Stimulated activated CD4-positive, alpha-beta T cell treated with anti-CD3 and anti-CD28 coated beads, TNF-alpha, amount 100 ng/mL, for 1 hour (primary cell): ENCODE results near the gene LCLAT1.
"Not testable (repeated sequence)": the region's sequence is repeated elsewhere in the genome, so short reads cannot be mapped to it uniquely, and the experiment has no call there.

Source experiments
- DNase-seq, 3 donors: peaks; one replicate each; pipeline ENCODE4 v3.0.0-alpha.2; 2020; ENCODE audit warnings: low read depth in 3 of 3, low spot score in 1 of 3

The LCLAT1 gene

GRCh38 chr2:30583204-30583749 is 136.2 kb downstream of the LCLAT1 start:
- no peak for DNase-seq

DNA sequence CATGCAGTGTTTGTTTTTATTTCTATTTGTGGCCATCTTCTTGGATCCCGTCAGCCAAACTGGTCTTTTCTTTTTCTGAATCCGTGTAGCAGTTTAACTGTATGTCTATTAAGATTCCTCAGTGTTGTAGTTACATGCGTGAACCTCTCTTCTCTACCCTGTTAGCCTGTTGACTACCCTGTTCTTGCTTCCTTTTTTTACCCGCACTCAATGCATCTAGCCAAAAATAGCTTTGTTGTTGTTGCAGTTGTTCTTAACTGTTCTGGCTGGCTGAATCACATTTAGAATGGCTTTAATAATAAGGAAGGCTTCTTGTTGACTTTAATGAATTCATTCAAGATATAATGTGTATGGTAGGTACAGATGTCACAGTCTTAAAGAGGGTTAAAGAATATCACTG is 137.1 kb downstream of the LCLAT1 start:
- DNase-seq: no peak

GRCh38 chr2:30588994-30589393 is 141.9 kb downstream of the LCLAT1 start:
- no peak for DNase-seq

- DNase-seq: no peak
Observed at GRCh38 chr2:30590407-30590806, 143.4 kb downstream of the LCLAT1 start.

DNA sequence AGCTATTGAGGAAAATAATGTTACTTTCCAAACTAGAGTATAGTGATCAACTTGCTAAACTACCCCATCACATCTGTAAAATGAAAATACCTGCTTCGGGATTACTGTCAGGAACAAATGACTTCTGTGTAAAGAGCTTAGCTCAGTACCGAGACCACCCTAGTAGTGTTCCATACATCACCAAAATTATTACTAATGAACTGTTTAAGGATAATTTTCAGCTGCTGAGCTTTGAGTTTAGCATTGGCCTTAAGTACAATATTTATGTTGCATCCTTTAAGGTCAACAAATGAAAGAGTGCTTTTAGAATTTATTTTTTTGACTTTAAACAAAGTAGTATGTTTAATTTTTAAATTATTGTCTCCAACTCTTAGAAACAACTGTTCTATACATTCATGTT is 144.1 kb downstream of the LCLAT1 start:
- DNase-seq: no peak

DNA sequence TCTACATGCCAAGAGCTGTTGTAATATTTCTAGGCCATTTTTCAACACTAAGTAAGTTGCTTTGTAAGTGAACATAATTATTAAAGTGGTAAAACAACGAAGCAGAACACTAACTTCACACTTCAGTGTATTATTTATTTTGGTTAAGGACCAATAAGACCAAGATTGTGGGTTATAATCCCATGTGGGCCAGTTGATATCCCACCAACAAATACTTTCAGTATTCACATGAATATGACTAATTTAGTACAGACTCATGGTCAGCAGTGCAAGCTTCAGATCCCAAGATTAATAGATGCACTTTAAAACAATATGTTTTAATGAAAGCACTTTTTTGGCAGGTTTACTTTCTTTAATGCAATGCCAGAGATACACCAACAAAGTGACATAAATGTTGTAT is 154.3 kb downstream of the LCLAT1 start:
- no peak for DNase-seq

DNA sequence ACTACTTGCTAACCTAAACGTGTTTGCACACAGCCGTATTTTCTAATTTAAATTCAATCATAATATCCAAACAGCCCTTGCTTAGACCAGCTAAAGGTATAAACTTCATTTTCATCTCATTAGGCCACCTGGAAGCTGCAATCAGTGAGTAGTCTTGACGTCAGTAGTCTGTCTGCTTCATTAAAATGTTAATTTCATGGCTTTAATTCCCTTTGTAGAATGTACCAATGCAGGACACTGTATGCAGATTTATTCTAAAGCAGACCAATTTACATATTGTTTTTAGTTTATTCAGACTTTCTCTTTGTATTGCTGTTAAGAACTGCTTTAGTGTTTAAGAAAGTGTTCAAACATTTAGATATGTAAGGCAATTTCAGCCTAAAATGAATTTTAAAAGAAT is 158.2 kb downstream of the LCLAT1 start:
- no peak for DNase-seq

DNA sequence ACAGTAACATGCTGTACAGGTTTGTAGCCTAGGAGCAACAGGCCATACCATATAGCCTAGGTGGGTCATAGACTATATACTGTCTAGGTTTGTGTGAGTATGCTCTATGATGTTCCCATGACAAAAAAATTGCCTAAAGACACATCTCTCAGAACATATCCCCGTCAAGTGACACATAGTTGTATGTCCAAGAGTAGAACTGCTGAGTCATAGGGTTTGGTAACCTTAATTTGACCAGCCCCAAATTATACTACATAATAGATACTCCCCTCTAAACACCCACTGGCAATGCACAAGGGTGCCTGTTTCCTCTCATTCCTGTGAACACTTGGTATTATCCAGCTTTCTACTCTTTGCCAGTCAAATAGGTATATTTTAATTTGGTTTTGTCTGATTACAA is 161.6 kb downstream of the LCLAT1 start:
- DNase-seq: no peak

- DNase-seq: no peak
Observed at GRCh38 chr2:30611583-30611982, 164.5 kb downstream of the LCLAT1 start.

DNA sequence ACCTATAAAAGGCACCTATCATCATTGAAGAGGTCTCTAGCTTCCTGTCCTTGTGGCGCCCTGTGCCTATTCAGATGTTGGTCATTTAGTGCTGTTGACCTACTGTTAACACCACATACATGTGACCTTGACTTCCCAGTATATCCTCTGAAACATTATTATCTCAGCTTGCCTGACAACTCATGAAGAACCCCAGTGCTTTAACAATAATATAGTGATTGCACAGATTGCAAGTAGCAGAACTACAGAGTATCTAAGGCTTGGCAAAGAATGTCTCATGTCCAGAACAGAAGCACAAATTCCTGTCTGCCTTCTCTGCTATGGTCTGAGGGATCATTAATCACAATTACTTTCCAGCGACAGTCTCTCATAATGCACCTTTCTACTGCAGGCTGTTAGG is 165.3 kb downstream of the LCLAT1 start:
- DNase-seq: no peak

DNA sequence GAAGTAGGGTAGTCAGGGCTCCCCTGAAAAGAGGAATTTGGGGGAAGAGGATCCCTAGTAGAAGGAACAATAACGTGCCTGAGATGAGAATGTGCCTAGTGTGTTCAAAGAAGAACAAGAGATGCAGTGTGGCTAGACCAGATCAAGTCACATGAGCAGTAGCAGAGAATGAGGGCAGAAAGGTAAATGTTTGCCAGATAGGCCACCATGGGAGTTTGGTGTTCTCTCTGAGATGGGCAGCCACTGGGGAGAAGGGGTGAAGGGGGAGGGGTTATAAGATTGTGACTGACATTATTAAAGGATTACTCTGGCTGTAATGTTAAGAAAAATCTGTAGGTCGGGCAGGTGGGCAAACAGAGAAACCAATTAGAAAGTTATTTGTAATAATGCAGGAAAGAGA is 166.0 kb downstream of the LCLAT1 start:
- no peak for DNase-seq

DNA sequence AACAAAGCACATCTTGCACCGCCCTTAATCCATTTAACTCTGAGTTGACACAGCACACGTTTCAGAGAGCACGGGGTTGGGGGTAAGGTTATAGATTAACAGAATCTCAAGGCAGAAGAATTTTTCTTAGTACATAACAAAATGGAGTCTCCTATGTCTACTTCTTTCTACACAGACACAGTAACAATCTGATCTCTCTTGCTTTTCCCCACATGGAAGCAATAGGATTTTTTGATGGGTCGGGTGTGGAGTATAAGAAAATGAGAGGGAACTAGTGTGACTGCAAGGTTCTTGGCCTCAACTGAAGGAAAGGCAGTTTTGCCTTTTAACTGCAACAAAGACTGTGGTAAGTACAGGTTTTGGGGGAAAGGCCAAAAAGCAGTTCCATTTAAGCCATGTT is 167.2 kb downstream of the LCLAT1 start:
- DNase-seq: not testable (repeated sequence)

DNA sequence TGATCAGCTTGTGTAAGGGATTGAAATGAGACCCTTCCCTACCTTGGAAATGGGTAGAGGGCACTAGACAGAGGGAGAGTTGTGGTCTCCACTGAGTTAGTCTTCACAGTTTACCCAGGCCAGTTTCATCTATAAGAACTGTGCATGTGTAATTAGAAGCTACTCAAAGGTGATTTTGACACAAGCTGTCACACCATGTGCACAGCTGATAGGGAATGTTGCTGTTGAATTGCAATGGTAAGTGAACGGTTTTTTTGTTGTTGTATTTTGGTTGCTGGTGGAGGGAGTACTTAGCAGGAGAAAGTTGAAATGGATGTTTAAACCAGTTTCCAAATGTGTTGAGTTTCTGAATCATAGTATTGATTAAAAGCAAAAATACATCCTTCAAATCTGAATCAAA is 168.9 kb downstream of the LCLAT1 start:
- no peak for DNase-seq

GRCh38 chr2:30620102-30620501 is 173.1 kb downstream of the LCLAT1 start:
- DNase-seq: no peak

DNA sequence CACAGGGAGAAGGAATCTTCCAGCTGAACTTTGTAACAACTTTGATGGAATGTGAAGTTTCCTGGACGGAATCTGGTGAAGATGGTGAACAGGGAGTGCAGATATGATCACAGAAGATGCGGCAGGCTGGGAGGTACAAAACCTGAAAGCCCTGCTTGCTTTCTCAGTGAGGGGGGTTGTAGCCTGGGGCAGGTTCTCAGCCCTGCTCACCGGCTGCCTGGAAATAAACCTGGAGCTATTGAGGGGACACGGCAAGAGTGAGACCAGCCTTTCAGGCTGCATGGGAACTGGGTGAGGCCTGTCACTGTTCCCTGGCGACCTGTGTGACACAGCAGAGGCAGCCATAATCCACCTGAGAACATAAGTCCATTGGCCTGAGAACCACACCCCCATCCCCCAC is 174.8 kb downstream of the LCLAT1 start:
- no peak for DNase-seq

DNA sequence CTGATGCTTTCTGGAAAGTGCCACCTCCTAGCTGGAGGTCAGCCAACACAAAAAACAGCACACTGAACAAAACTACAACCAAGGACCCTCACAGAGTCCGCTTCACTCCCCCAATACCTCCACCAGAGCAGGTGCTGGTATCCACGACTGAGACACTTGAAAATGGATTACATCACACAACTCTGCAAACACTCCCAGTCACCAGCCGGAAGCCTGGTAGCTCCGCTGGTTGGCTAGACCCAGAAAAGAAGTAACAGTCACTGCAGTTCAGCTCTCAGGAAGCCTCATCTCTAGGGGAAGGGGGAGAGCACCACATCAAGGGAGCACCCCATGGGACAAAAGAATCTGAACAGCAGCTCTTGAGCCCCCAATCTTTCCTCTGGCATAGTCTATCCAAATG is 175.4 kb downstream of the LCLAT1 start:
- no peak for DNase-seq

DNA sequence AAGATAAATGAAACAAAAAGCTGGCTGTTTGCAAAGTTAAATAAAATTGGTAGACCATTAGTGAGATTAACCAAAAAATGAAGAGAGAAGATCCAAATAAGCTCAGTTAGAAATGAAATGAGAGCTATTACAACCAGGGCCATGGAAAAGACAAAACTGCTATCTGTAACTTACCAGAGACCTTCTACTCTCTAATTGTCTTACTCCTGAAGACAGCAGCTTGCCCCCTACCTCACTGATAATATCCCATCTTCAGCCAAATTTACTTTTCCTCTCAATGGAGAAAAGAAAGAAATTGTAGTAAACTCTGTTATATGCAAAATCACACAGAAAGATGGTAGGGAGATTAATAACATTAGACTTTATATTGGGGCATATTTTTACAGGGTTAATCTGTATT is 178.2 kb downstream of the LCLAT1 start:
- no peak for DNase-seq

GRCh38 chr2:30625701-30626100 is 178.7 kb downstream of the LCLAT1 start:
- no peak for DNase-seq

DNA sequence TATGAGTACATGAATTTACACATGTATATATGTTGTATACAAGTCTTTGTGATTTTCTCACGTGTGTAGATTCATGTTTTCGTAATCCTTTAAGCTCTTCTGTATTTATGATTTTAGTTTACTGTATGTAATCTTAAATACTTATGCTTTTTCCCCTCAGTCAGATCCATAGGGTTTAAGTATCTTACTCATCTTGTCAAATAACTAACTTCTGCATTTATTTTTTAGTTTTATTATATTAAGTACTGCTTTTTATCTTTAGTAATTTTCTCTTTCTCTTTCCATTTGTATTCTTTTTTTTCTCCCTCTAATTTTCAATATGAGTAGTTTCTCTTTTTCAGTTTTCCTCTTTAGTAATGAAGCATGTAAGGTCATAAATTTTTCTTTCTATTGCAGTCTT is 179.4 kb downstream of the LCLAT1 start:
- DNase-seq: no peak

DNA sequence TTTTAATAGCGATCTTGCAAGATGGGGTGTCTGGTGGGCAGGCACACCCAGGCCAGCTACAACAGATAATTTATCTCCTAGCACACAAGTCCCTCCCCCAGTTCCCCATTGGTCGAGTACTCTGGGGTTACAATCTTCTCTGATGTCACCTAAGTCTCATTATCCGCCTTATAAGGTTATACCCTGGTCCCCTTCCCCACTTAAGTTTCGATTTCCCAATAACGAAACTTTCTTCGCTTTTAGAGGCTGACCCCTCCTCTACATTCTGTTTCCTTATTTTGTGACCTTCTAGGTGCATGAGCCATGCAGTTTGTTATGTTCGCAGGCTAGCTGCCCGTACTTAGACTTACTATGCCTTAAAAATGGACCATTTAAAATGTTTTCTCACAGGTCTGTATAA is 180.1 kb downstream of the LCLAT1 start:
- DNase-seq: no peak

DNA sequence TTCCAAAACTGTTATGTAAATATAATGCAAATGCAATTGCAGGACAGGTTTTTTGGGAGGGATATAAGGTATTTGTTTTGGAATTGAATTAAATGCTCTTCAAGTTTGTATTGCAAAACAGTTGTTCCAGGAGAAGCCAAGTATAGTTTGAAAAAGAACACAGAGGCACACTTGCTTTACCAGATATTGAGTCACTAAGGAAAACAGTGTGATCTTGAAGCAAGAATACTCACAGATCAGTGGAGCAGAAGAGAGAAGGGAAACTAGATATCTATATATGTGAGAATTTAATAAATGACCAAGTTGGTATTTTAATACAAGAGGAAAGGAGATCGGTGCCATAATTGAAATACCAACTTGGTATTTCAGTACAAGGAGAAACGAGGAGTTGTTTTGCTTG is 181.3 kb downstream of the LCLAT1 start:
- DNase-seq: no peak

GRCh38 chr2:30629866-30630265 is 182.8 kb downstream of the LCLAT1 start:
- no peak for DNase-seq

DNA sequence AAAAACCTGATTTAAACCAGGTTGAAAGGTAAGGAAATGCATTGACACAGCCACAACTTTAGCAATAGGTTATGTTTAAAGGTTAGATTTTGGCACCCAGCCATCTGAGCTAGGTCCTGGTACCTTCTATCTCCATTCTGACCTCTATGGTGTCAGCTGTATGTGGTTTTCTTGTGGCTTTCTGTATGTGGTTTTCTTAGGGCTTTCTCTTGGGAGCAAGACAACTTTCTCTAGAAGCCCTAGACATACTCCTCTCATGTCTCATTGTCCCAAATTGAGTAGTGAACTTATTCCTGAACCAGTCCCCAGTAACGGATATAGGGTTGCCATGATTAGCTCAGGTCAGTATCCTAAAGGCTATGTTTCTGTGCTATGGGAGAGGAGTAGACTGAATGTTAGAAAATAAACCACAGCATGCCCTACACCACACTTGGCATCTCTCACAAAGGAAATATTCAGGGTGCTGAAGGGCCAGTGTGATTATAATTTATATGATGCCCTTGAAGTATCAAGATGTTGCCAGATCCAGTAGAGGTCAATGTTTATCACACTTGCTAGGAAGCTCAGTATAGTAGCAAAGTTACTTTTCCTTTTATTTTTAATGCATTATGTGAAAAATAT is 184.1 kb downstream of the LCLAT1 start:
- no peak for DNase-seq

- DNase-seq: no peak
Observed at GRCh38 chr2:30633039-30633438, 186.0 kb downstream of the LCLAT1 start.
